Midbrain (tissue), 1 donor: Measurements from ENCODE around the gene GZMH.
"Not testable (repeated sequence)": the region's sequence is repeated elsewhere in the genome, so short reads cannot be mapped to it uniquely, and the experiment has no call there.

Experiments
- DNase-seq: peaks from one replicate; lab custom pipeline; 2025; lab: John Stamatoyannopoulos, UW

GZMH gene

GRCh38 chr14:24595073-24595808, 14.2 kb downstream of the GZMH start:
- no peak for DNase-seq

- not testable (repeated sequence) for DNase-seq
Measured at GRCh38 chr14:24591004-24591403, 18.5 kb downstream of the GZMH start.

GRCh38 chr14:24584402-24584801, 25.1 kb downstream of the GZMH start:
- not testable (repeated sequence) for DNase-seq

GRCh38 chr14:24578558-24578957, 30.9 kb downstream of the GZMH start:
- DNase-seq, result no peak

GRCh38 chr14:24576771-24577170, 32.7 kb downstream of the GZMH start:
- DNase-seq, result no peak

GRCh38 chr14:24576182-24576581, 33.3 kb downstream of the GZMH start, which contains the start of gene CTSG:
CTSG (minus strand) TSS chr14:24576250; CDS start chr14:24576223, 27 bp downstream.
- DNase-seq, result no peak

- no peak for DNase-seq
Measured at GRCh38 chr14:24574206-24574774, 35.2 kb downstream of the GZMH start.

- no peak for DNase-seq
Measured at GRCh38 chr14:24566318-24566717, 43.2 kb downstream of the GZMH start.

- DNase-seq, result no peak
Measured at GRCh38 chr14:24565766-24566165, 43.7 kb downstream of the GZMH start.

- no peak for DNase-seq
Measured at GRCh38 chr14:24563505-24563904, 46.0 kb downstream of the GZMH start.

GRCh38 chr14:24556756-24557155, 52.7 kb downstream of the GZMH start:
- no peak for DNase-seq
